Uterus (tissue), 4 donors: ENCODE measurements around the gene JUP. TPM values are rescaled to one million over a fixed set of nuclear protein-coding genes. Genes with fewer than 3 reads are reported as not detected.

Experiments used
- DNase-seq, 2 donors: peaks; one replicate each; pipeline ENCODE4 v3.0.0-alpha.2; 2019 to 2020
- H3K27ac ChIP-seq, 2 donors: fragments of 200-600 bp; sonication (generic); 1 replicate in 1 of 2; 2 replicates in 1 of 2; pipeline ENCODE4 v1.5.1; 2016 to 2018
- H3K27me3 ChIP-seq, 2 donors: fragments of 200-600 bp; sonication (generic); one replicate each; pipeline ENCODE4 v1.5.1; 2018 to 2019; ENCODE audit warnings: control low read depth in 1 of 2
- H3K36me3 ChIP-seq, 2 donors: fragments of 200-600 bp; sonication (generic); one replicate each; pipeline ENCODE4 v1.5.1; 2019; ENCODE audit warnings: control low read depth in 1 of 2
- H3K4me1 ChIP-seq, 2 donors: fragments of 200-600 bp; sonication (generic); one replicate each; pipeline ENCODE4 v1.5.1; 2018 to 2019; ENCODE audit warnings: control low read depth in 1 of 2
- H3K4me3 ChIP-seq, 2 donors: fragments of 200-600 bp; sonication (generic); 1 replicate in 1 of 2; 2 replicates in 1 of 2; pipeline ENCODE4 v1.5.1; 2018 to 2019; ENCODE audit warnings: mild to moderate bottlenecking in 1 of 2
- H3K9me3 ChIP-seq, 2 donors: fragments of 200-600 bp; sonication (generic); one replicate each; pipeline ENCODE4 v1.5.1; 2019; ENCODE audit warnings: control low read depth in 1 of 2
- CTCF ChIP-seq, 4 experiments: fragments of 200-600 bp in 2 of 4; fragments of 450-650 bp in 2 of 4; sonication (generic) in 2 of 4; IDR thresholded peaks; one replicate each; pipeline ENCODE4 v1.5.1; 2016 to 2019; ENCODE audit warnings: antibody characterized with exemption in 4 of 4, mild to moderate bottlenecking in 2 of 4, moderate library complexity in 1 of 4
- POLR2A ChIP-seq, 2 donors: fragments of 450-650 bp; IDR thresholded peaks; one replicate each; pipeline ENCODE4 v1.6.1; 2016; ENCODE audit warnings: antibody characterized with exemption in 2 of 2, mild to moderate bottlenecking in 1 of 2, moderate library complexity in 1 of 2
- intact Hi-C: fragments of 100-400 bp; cut with DNase I; formaldehyde crosslinking; loops from one replicate; pipeline ENCODE4 v1.15.1; 2023; ENCODE audit warnings: low total_unique reads
- small RNA-seq: library from RNA; depleted of rRNA; stranded (forward); fragments of <200 nt; gene quantifications from one replicate; pipeline ENCODE3, GENCODE V24; 2016
- total RNA-seq, 4 donors: library from RNA; depleted of rRNA in 3 of 4; stranded (reverse); fragments of >200 nt in 3 of 4; gene quantifications; one replicate each; pipeline versions ENCODE4 v1.1.0 to v1.2.4, GENCODE V29; 2014 to 2023
- donor health status: DM: yes; HTN: yes; CAD: no.

JUP gene
- total RNA-seq, 4 donors from 2014 or later, result 49.1 to 110 (median 70.0) TPM

GRCh38 chr17:41711669-41712400, 74.7 kb downstream of the JUP start, which contains the start of gene GAST:
TSS of gene GAST (plus strand) at chr17:41712331. CDS start at chr17:41715437, 3,106 bp downstream.
- TF ChIP-seq CTCF (IDR thresholded peaks at IDR 0.05) (no peak), POLR2A (IDR thresholded peaks at IDR 0.05) (no peak)

GRCh38 chr17:41710472-41711090, 75.9 kb downstream of the JUP start:
- H3K27ac ChIP-seq, result no peak overlapping the region
- H3K4me1 ChIP-seq, result no peaks in the 10 kb centered on the region
- no peak overlapping the region for H3K4me3 ChIP-seq
- TF ChIP-seq CTCF (IDR thresholded peaks at IDR 0.05), result no peak
- no peak for TF ChIP-seq POLR2A (IDR thresholded peaks at IDR 0.05)
- no peak for DNase-seq
- intact Hi-C loops, result no loop called here
- no peaks in the 10 kb centered on the region for H3K9me3 ChIP-seq
- H3K36me3 ChIP-seq, result no peaks in the 10 kb centered on the region
- no peaks in the 10 kb centered on the region for H3K27me3 ChIP-seq

More at GRCh38 chr17:41711669-41712400, 74.7 kb downstream of the JUP start, which contains the start of gene GAST:
- intact Hi-C loops, result no loop called here
- no peaks in the 10 kb centered on the region for H3K9me3 ChIP-seq
- no peak within 1 kb of the TSS for H3K27ac ChIP-seq
- H3K36me3 ChIP-seq, result no peaks in the 10 kb centered on the region
- H3K4me3 ChIP-seq, result no peak within 1 kb of the TSS
- no peaks in the 10 kb centered on the region for H3K4me1 ChIP-seq
- H3K27me3 ChIP-seq, result no peaks in the 10 kb centered on the region
- no peak for DNase-seq

GRCh38 chr17:41707803-41708669, 78.5 kb downstream of the JUP start:
- TF ChIP-seq POLR2A (IDR thresholded peaks at IDR 0.05), result no peak
- no peak for TF ChIP-seq CTCF (IDR thresholded peaks at IDR 0.05)

GRCh38 chr17:41705271-41705991, 81.1 kb downstream of the JUP start:
- Histone ChIP-seq H3K36me3 (no peaks in the 10 kb centered on the region), H3K27ac (peak overlapping the region in 1 of 2 donors; percentile 33), H3K9me3 (no peaks in the 10 kb centered on the region), H3K4me3 (no peak overlapping the region), H3K4me1 (no peaks in the 10 kb centered on the region), H3K27me3 (no peaks in the 10 kb centered on the region)
- TF ChIP-seq CTCF (IDR thresholded peaks at IDR 0.05) (no peak), POLR2A (IDR thresholded peaks at IDR 0.05) (no peak)
- no peak for DNase-seq
- intact Hi-C loops, result no loop called here

More at GRCh38 chr17:41707803-41708669, 78.5 kb downstream of the JUP start:
- Histone ChIP-seq H3K9me3 (no peaks in the 10 kb centered on the region), H3K27me3 (no peaks in the 10 kb centered on the region), H3K4me3 (no peak overlapping the region), H3K27ac (no peak overlapping the region), H3K36me3 (no peaks in the 10 kb centered on the region), H3K4me1 (no peaks in the 10 kb centered on the region)
- intact Hi-C loops, result no loop called here
- no peak for DNase-seq

Small RNAs within 50 kb of the gene (small RNA-seq; reads per million reads assigned to genes)
- gene RN7SL399P (not detected), gene RNA5SP442 (not detected)

Other genes with a start within 250 kb of the JUP start
- gene KRT9, start 214.7 kb downstream of the JUP start, total RNA-seq, result under 1 TPM in 1 of 4 donors, not detected in 3; 0.21 TPM
- under 1 TPM in 2 of 4 donors, not detected in 2; 0.52 to 0.90 TPM for gene KRT14, start 199.8 kb downstream of the JUP start, total RNA-seq
- not detected for gene KRT16, start 173.9 kb downstream of the JUP start, total RNA-seq
- 10 to 100 TPM in 1 of 4 donors, under 1 TPM in 1, not detected in 2; 0.70 to 12.6 TPM for gene KRT17, start 162.1 kb downstream of the JUP start, total RNA-seq
- gene EIF1, start 97.8 kb downstream of the JUP start, total RNA-seq, result 100 to 1,000 TPM in 3 of 4 donors, 10 to 100 TPM in 1; 83.5 to 796 (median 199) TPM
- gene GAST, start 74.4 kb downstream of the JUP start, total RNA-seq, result not detected
- gene HAP1, start 52.1 kb downstream of the JUP start, total RNA-seq, result 1 to 10 TPM in 1 of 4 donors, not detected in 3; 2.2 TPM
- 10 to 100 TPM in 3 of 4 donors, 1 to 10 TPM in 1; 10.0 to 67.0 (median 35.1) TPM for gene P3H4, start 25.2 kb upstream of the JUP start, total RNA-seq
- 100 to 1,000 TPM in 2 of 4 donors, 10 to 100 TPM in 2; 22.9 to 226 (median 89.5) TPM for gene FKBP10, start 26.3 kb upstream of the JUP start, total RNA-seq
- 10 to 100 TPM; 32.5 to 77.9 (median 68.1) TPM for gene NT5C3B, start 49.5 kb upstream of the JUP start, total RNA-seq
- 1 to 10 TPM in 1 of 4 donors, under 1 TPM in 1, not detected in 2; 0.70 to 1.2 TPM for gene KLHL10, start 51.1 kb upstream of the JUP start, total RNA-seq
- gene KLHL11, start 78.7 kb upstream of the JUP start, total RNA-seq, result 10 to 100 TPM; 19.7 to 73.3 (median 38.5) TPM
- 100 to 1,000 TPM in 1 of 4 donors, 10 to 100 TPM in 3; 30.0 to 108 (median 67.3) TPM for gene ACLY, start 132.2 kb upstream of the JUP start, total RNA-seq
- gene ODAD4, start 143.9 kb upstream of the JUP start, total RNA-seq, result 1 to 10 TPM in 3 of 4 donors, not detected in 1; 1.8 to 3.2 (median 3.2) TPM
- gene CNP, start 180.1 kb upstream of the JUP start, total RNA-seq, result 10 to 100 TPM; 10.2 to 74.7 (median 40.2) TPM
- gene DNAJC7, start 230.7 kb upstream of the JUP start, total RNA-seq, result 100 to 1,000 TPM in 1 of 4 donors, 10 to 100 TPM in 3; 25.1 to 107 (median 53.1) TPM
- 10 to 100 TPM in 3 of 4 donors, 1 to 10 TPM in 1; 2.4 to 35.4 (median 26.8) TPM for gene NKIRAS2, start 233.4 kb upstream of the JUP start, total RNA-seq